SK-N-MC (cell line): ENCODE results near the gene LFNG.

Experiments
- DNase-seq: peaks from one replicate; pipeline ENCODE4 v3.0.0-alpha.2; 2011; ENCODE audit warnings: low read depth, low spot score
- H3K27ac ChIP-seq: fragments of 200-600 bp; sonication (generic); 2 replicates; pipeline ENCODE4 v1.5.1; 2016; ENCODE audit warnings: mixed run types
- H3K36me3 ChIP-seq: fragments of 200-600 bp; sonication (generic); 2 replicates; pipeline ENCODE4 v1.6.1; 2017; ENCODE audit warnings: antibody characterized with exemption, low read length, mixed read lengths; ENCODE audit not compliant: insufficient read depth
- H3K4me3 ChIP-seq: fragments of 200-600 bp; sonication (generic); 2 replicates; pipeline ENCODE4 v1.5.1; 2016
- H3K9ac ChIP-seq: fragments of 200-600 bp; sonication (generic); 2 replicates; pipeline ENCODE4 v1.8.0; 2017; ENCODE audit warnings: mixed run types, mixed read lengths; ENCODE audit not compliant: insufficient read length
- H3K9me3 ChIP-seq: fragments of 200-600 bp; sonication (generic); 2 replicates; pipeline ENCODE4 v1.6.1; 2017; ENCODE audit warnings: low read depth, mild to moderate bottlenecking, antibody characterized with exemption, low read length, moderate library complexity, mixed read lengths
- EZH2 ChIP-seq: fragments of 200-600 bp; sonication (generic); IDR thresholded peaks from one replicate; pipeline ENCODE4 v1.6.1; 2017; ENCODE audit warnings: antibody characterized with exemption
- FOXP2 ChIP-seq: optimal IDR thresholded peaks from 2 replicates; pipeline ENCODE3; 2011; ENCODE audit warnings: mild to moderate bottlenecking, moderate library complexity; ENCODE audit not compliant: insufficient read depth; ENCODE audit errors: extremely low read length, control extremely low read depth
- POLR2AphosphoS5 ChIP-seq: IDR thresholded peaks from 2 replicates; pipeline ENCODE4 v1.6.1; 2012; ENCODE audit warnings: mild to moderate bottlenecking, low read depth, low read length, borderline replicate concordance

Gene LFNG

DNA sequence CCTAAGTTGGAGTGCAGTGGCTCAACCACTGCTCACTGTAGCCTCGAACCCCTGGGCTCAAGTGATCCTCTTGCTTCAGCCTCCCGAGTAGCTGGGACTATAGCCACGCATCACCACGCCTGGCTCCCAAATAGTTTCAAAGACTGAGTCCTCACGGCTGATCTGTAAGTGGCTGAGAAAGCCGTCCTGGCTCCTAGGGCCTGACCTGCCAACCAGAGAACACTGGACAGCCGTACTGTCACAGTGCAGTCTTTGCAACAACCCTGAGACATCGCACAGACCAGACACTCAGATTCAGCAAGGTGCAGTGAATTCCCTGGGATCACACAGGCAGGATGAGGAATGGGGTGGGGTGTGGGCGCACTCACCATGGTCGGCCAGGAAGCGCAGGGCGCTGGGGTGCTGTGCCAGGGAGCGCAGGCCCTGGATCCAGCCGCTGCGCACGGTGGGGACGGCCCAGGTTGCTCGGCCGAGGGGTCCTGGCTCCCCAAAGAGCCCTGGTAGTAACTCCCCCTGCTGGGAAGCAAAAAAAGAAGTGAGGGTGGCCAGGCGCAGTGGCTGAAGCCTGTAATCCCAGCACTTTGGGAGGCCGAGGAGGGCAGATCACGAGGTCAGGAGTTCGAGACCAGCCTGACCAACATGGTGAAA is 25.1 kb downstream of the LFNG start:
- no peak overlapping the region for H3K4me3 ChIP-seq
- no peak for DNase-seq
- no peak overlapping the region for H3K27ac ChIP-seq
- H3K36me3 ChIP-seq, result peaks cover 54% of the 10 kb centered on the region
- TF ChIP-seq EZH2 (no peak), FOXP2 (no peak), POLR2AphosphoS5 (no peak)
- no peaks in the 10 kb centered on the region for H3K9me3 ChIP-seq
- H3K9ac ChIP-seq, result no peak overlapping the region

DNA sequence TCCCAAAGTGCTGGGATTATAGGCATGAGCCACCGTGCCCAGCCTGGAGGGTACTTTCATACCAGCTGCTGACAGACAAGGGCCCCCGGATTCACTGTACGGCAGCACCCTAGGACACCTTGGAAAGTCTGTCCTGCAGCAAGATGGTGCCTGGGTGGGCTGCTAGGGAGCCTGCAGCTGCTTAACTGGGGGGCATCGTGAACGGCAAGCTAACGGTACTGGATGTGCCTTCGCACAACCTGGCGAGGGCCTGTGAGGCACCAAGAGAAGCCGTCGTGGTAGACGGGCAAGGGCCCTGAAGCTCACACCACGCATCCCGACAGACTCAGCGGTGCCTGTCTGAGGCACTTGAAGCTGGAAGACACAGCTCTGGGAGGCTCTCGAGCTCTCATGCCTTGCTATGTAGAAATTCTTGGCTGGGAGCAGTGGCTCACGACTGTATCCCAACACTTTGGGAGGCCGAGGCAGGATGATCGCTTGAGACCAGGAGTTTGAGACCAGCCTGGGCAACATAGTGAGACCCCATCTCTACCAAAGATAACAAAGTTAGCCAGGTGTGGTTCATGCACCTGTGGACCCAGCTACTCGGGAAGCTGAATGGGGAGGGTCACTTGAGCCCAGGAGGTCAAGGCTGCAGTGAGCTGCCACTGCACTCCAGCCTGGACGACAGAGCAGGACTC is 26.3 kb downstream of the LFNG start:
- Histone ChIP-seq H3K9ac (no peak overlapping the region), H3K9me3 (no peaks in the 10 kb centered on the region), H3K36me3 (peaks cover 58% of the 10 kb centered on the region), H3K4me3 (no peak overlapping the region), H3K27ac (no peak overlapping the region)
- DNase-seq, result no peak
- TF ChIP-seq POLR2AphosphoS5, result no peak
- TF ChIP-seq EZH2, result no peak
- no peak for TF ChIP-seq FOXP2

DNA sequence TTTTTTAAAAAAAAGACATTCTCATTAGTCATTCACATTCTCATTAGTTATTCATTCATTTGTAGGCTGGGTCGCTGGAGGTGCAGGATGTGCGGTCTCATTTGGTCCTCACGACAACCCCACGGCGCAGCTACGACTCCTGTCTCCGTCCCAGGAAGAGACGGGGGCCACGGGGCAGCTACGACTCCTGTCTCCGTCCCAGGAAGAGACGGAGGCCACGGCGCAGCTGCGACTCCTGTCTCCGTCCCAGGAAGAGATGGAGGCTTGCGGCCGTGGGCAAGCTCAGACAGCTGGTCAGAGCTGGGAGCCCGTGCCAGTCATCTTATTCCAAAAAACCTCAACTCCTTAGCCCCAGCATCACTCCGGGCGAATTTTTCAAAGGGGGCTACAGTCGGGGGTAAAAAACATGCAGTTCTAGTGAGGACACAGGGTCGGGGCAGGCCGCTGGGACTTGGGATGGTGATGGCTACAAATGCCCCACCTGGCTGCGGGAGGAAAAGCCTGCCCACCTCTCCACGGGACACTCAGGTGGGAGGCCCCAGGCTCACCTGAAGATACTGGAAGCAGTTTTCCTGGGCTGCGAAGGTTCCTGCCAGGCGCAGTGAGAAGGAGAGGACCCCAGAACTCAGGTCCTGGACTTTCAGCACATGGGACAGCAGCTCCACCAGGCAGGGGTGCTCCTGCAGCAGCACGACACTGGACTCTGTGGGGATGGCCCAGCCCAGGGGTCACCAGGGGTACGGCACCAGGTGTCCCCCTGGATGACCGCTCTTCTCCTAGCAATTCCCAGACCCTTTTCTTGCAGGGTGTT is 27.4 kb downstream of the LFNG start:
- no peaks in the 10 kb centered on the region for H3K9me3 ChIP-seq
- TF ChIP-seq POLR2AphosphoS5 (no peak), EZH2 (no peak), FOXP2 (no peak)
- H3K36me3 ChIP-seq, result peaks cover 57% of the 10 kb centered on the region
- DNase-seq, result no peak
- no peak overlapping the region for H3K4me3 ChIP-seq
- H3K27ac ChIP-seq, result no peak overlapping the region
- H3K9ac ChIP-seq, result no peak overlapping the region

DNA sequence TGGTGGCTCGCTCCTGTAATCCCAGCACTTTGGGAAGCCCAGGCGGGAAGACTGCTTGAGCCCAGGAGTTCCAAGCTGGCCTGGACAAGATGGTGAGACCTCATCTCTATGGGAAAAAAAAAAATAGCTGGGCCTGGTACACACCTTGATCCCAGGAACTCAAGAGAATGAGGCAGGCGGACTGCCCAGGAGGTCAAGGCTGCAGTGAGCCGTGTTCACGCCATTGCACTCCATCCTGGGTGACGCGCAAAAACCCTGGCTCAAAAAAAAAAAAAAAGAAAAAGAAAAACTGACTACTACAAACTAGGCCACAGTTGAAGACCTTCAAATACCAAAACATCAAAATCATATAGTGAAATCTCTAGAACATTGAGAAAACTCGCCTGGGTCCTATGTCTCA is 31.8 kb downstream of the LFNG start:
- Histone ChIP-seq H3K9ac (no peak overlapping the region), H3K27ac (peak overlapping the region; percentile 64; the same call in 1 of the 2 replicates), H3K4me3 (no peak overlapping the region), H3K36me3 (peaks cover 37% of the 10 kb centered on the region), H3K9me3 (no peaks in the 10 kb centered on the region)
- no peak for DNase-seq
- TF ChIP-seq EZH2, result no peak
- TF ChIP-seq POLR2AphosphoS5, result no peak
- TF ChIP-seq FOXP2, result no peak

DNA sequence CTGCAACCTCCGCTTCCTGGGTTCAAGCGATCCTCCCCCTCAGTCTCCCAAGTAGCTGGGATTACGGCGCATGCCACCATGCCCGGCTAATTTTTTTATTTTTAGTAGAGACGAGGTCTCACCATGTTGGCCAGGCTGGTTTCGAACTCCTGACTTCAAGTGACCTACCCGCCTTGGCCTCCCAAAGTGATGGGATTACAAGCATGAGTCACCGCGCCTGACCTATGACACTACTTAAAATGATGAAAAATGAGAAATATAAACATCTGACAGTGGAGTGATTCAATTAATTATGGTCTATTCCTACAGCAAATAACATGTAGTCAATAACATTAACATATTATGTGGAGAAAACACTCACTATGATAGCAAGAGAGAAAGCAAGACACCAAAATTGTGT is 33.5 kb downstream of the LFNG start:
- Histone ChIP-seq H3K27ac (no peak overlapping the region), H3K9ac (no peak overlapping the region), H3K36me3 (peaks cover 24% of the 10 kb centered on the region), H3K9me3 (no peaks in the 10 kb centered on the region), H3K4me3 (peak overlapping the region; percentile 4; the same call in 1 of the 2 replicates)
- DNase-seq, result no peak
- no peak for TF ChIP-seq EZH2
- no peak for TF ChIP-seq FOXP2
- no peak for TF ChIP-seq POLR2AphosphoS5

DNA sequence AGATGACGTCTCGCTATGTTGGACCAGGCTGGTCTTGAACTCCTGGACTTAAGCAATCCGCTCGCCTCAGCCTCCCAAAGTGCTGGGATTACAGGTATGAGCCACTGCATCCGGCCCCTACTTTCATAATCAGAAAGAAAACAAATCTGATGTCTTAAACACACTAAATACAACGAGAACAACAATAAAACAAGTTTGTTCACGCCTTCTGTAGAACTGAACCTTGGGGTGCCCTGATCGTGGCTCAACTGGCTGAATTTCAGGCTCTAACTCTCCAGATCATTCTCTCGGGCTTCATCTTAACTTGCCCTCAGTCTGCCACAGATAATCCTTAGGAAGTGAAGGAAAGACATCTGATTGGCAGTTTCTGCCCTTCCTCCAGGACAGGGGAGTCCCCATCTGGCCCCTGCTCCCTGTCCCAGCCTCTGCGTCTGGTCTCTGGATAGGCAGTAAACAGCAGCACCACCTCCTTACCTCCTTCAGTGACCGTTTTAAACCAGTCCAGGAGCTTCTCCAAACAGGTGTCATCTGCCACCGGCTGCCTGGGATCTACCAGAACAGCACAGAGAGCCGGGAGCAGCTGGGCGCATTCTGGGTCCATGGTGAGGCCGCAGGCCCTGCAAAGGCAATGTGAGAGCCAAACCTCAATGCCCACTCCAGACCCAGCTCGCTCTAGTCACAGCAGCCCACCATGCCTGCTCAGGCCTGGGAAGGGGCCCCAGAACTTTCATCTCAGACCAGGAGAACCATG is 34.4 kb downstream of the LFNG start:
- Histone ChIP-seq H3K36me3 (peaks cover 21% of the 10 kb centered on the region), H3K4me3 (peak overlapping the region; percentile 93), H3K27ac (no peak overlapping the region), H3K9me3 (no peaks in the 10 kb centered on the region), H3K9ac (peak overlapping the region; percentile 99)
- DNase-seq, result no peak
- TF ChIP-seq POLR2AphosphoS5 (no peak), EZH2 (no peak), FOXP2 (no peak)

DNA sequence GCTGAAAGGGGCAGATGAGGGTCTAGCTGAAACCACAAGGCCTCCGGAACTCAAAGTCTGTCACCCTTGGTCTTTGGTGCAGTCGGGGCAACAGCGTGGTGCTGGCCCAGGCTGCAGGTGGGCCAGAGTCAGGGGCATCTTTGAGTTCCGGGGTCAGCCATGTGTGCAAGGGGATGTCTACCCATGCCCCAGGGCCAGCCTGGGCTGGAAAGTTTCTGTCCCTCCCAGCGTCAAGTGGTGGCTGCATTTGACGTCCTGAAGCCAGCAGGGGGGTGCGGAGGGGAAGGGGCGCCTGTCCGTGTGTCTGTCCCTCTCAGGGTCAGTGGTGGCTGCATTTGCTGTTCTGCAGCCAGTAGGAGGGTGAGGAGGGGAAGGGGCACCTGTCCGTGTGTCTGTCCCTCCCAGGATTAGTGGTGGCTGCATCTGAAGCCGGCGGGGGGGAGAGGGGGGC is 35.1 kb downstream of the LFNG start:
- H3K4me3 ChIP-seq, result peak overlapping the region; percentile 93
- peaks cover 15% of the 10 kb centered on the region for H3K36me3 ChIP-seq
- peak overlapping the region; percentile 99 for H3K9ac ChIP-seq
- H3K9me3 ChIP-seq, result no peaks in the 10 kb centered on the region
- DNase-seq, result no peak
- TF ChIP-seq POLR2AphosphoS5, result no peak
- TF ChIP-seq EZH2, result no peak
- no peak for TF ChIP-seq FOXP2
- H3K27ac ChIP-seq, result no peak overlapping the region
